Effector memory CD4-positive, alpha-beta T cell (primary cell): ENCODE results near the gene ABCA5.

ENCODE experiments used
- DNase-seq, 3 donors: peaks; one replicate each; pipeline ENCODE4 v3.0.0-alpha.2; 2020
- H3K27ac ChIP-seq: 2 replicates; pipeline ENCODE4 v1.7.0; 2013; ENCODE audit warnings: mild to moderate bottlenecking, low read length, moderate library complexity; ENCODE audit not compliant: insufficient read depth, poor library complexity, severe bottlenecking
- H3K27me3 ChIP-seq: replicated peaks from 2 replicates; pipeline ENCODE4 v1.7.0; 2013; ENCODE audit warnings: mild to moderate bottlenecking, low read length; ENCODE audit not compliant: insufficient read depth, control insufficient read depth, poor library complexity, severe bottlenecking
- H3K36me3 ChIP-seq: 2 replicates; pipeline ENCODE4 v1.7.0; 2013; ENCODE audit warnings: mild to moderate bottlenecking, low read length, moderate library complexity; ENCODE audit not compliant: control insufficient read depth, insufficient read depth
- H3K4me1 ChIP-seq: 2 replicates; pipeline ENCODE4 v1.7.0; 2013; ENCODE audit warnings: low read length, mild to moderate bottlenecking; ENCODE audit not compliant: control insufficient read depth, insufficient read depth, poor library complexity, severe bottlenecking
- H3K4me3 ChIP-seq: 2 replicates; pipeline ENCODE4 v1.7.0; 2013; ENCODE audit warnings: low read length, low read depth, mild to moderate bottlenecking; ENCODE audit not compliant: insufficient read depth, poor library complexity, severe bottlenecking
- H3K9me3 ChIP-seq: 2 replicates; pipeline ENCODE4 v1.7.0; 2013; ENCODE audit warnings: mild to moderate bottlenecking, low read length, moderate library complexity; ENCODE audit not compliant: control insufficient read depth
- total RNA-seq, 3 donors: gene quantifications; one replicate each; lab custom pipeline; 2026; lab: John Stamatoyannopoulos, UW

Gene ABCA5
- 46.3 to 65.1 (median 60.2) reads per million in 3 donors for total RNA-seq

GRCh38 chr17:69327060-69327831 lies at the start of gene ABCA5:
ABCA5 (minus strand) TSS chr17:69327133; CDS start chr17:69314415, 12,718 bp downstream.
- no peaks in the 10 kb centered on the region for H3K27me3 ChIP-seq
- H3K27ac ChIP-seq, result peak within 1 kb of the TSS; percentile 80
- no peaks in the 10 kb centered on the region for H3K9me3 ChIP-seq
- H3K4me3 ChIP-seq, result peak within 1 kb of the TSS; percentile 89
- H3K36me3 ChIP-seq, result no peaks in the 10 kb centered on the region
- H3K4me1 ChIP-seq, result peaks cover 17% of the 10 kb centered on the region
- peak; percentile 72 to 82 (median 81) for DNase-seq

- no peak overlapping the region for H3K4me3 ChIP-seq
- no peak for DNase-seq
- H3K9me3 ChIP-seq, result no peaks in the 10 kb centered on the region
- no peak overlapping the region for H3K27ac ChIP-seq
- H3K27me3 ChIP-seq, result no peaks in the 10 kb centered on the region
- no peaks in the 10 kb centered on the region for H3K4me1 ChIP-seq
- no peaks in the 10 kb centered on the region for H3K36me3 ChIP-seq
These were observed 48.3 kb upstream of the ABCA5 start for GRCh38 chr17:69375229-69375628.

- no peak for DNase-seq
- Histone ChIP-seq H3K27ac (no peak overlapping the region), H3K9me3 (no peaks in the 10 kb centered on the region), H3K27me3 (no peaks in the 10 kb centered on the region), H3K36me3 (no peaks in the 10 kb centered on the region), H3K4me1 (no peaks in the 10 kb centered on the region), H3K4me3 (no peak overlapping the region)
These were observed 46.1 kb upstream of the ABCA5 start for GRCh38 chr17:69373069-69373468.

GRCh38 chr17:69367298-69367697 lies 40.4 kb upstream of the ABCA5 start:
- Histone ChIP-seq H3K27me3 (no peaks in the 10 kb centered on the region), H3K4me1 (no peaks in the 10 kb centered on the region), H3K36me3 (no peaks in the 10 kb centered on the region), H3K4me3 (no peak overlapping the region), H3K9me3 (no peaks in the 10 kb centered on the region), H3K27ac (no peak overlapping the region)
- no peak for DNase-seq

- no peak overlapping the region for H3K27ac ChIP-seq
- no peaks in the 10 kb centered on the region for H3K27me3 ChIP-seq
- H3K4me3 ChIP-seq, result no peak overlapping the region
- H3K9me3 ChIP-seq, result no peaks in the 10 kb centered on the region
- DNase-seq, result no peak
- H3K36me3 ChIP-seq, result no peaks in the 10 kb centered on the region
- H3K4me1 ChIP-seq, result no peaks in the 10 kb centered on the region
These were observed 36.7 kb upstream of the ABCA5 start for GRCh38 chr17:69363488-69364210.

- no peaks in the 10 kb centered on the region for H3K36me3 ChIP-seq
- no peak overlapping the region for H3K27ac ChIP-seq
- H3K4me1 ChIP-seq, result no peaks in the 10 kb centered on the region
- DNase-seq, result no peak
- H3K27me3 ChIP-seq, result no peaks in the 10 kb centered on the region
- no peak overlapping the region for H3K4me3 ChIP-seq
- H3K9me3 ChIP-seq, result no peaks in the 10 kb centered on the region
These were observed 34.2 kb upstream of the ABCA5 start for GRCh38 chr17:69361156-69361555.

GRCh38 chr17:69358688-69359596 lies 32.0 kb upstream of the ABCA5 start:
- H3K9me3 ChIP-seq, result no peaks in the 10 kb centered on the region
- no peak overlapping the region for H3K27ac ChIP-seq
- no peak for DNase-seq
- no peaks in the 10 kb centered on the region for H3K36me3 ChIP-seq
- H3K27me3 ChIP-seq, result no peaks in the 10 kb centered on the region
- H3K4me1 ChIP-seq, result no peaks in the 10 kb centered on the region
- no peak overlapping the region for H3K4me3 ChIP-seq

GRCh38 chr17:69357701-69358100 lies 30.8 kb upstream of the ABCA5 start:
- no peak for DNase-seq
- Histone ChIP-seq H3K27me3 (no peaks in the 10 kb centered on the region), H3K36me3 (no peaks in the 10 kb centered on the region), H3K4me1 (no peaks in the 10 kb centered on the region), H3K4me3 (no peak overlapping the region), H3K9me3 (no peaks in the 10 kb centered on the region), H3K27ac (no peak overlapping the region)

GRCh38 chr17:69356625-69357024 lies 29.7 kb upstream of the ABCA5 start:
- Histone ChIP-seq H3K36me3 (no peaks in the 10 kb centered on the region), H3K4me1 (no peaks in the 10 kb centered on the region), H3K27ac (no peak overlapping the region), H3K27me3 (no peaks in the 10 kb centered on the region), H3K9me3 (no peaks in the 10 kb centered on the region), H3K4me3 (no peak overlapping the region)
- DNase-seq, result no peak
